ENCODE data around the gene PECR.
"Not testable (repeated sequence)": the region's sequence is repeated elsewhere in the genome, so short reads cannot be mapped to it uniquely, and the experiment has no call there.

Gene PECR

GRCh38 chr2:216104691-216105090 lies 23.1 kb upstream of the PECR start:
- no peak for DNase-seq (ENCODE audit: low read depth)

GRCh38 chr2:216103213-216103612 lies 21.6 kb upstream of the PECR start:
- no peak for DNase-seq (ENCODE audit: low read depth)

GRCh38 chr2:216101109-216101508 lies 19.5 kb upstream of the PECR start:
- DNase-seq (ENCODE audit: low read depth), result no peak

GRCh38 chr2:216098421-216099334 lies 17.1 kb upstream of the PECR start:
- DNase-seq (ENCODE audit: low read depth), result no peak

GRCh38 chr2:216094701-216095100 lies 13.1 kb upstream of the PECR start:
- DNase-seq (ENCODE audit: low read depth), result no peak

- no peak for DNase-seq (ENCODE audit: low read depth)
Observed at GRCh38 chr2:216092646-216093045, 11.0 kb upstream of the PECR start.

- DNase-seq (ENCODE audit: low read depth), result no peak
Observed at GRCh38 chr2:216090369-216090786, 8.8 kb upstream of the PECR start.

GRCh38 chr2:216086207-216086893 lies 4.7 kb upstream of the PECR start:
- DNase-seq (ENCODE audit: low read depth), result no peak

GRCh38 chr2:216084547-216084946 lies 2.9 kb upstream of the PECR start:
- DNase-seq (ENCODE audit: low read depth), result no peak

GRCh38 chr2:216083464-216084281 lies 2.1 kb upstream of the PECR start:
- no peak for DNase-seq (ENCODE audit: low read depth)

- DNase-seq (ENCODE audit: low read depth), result no peak
Observed at GRCh38 chr2:216082805-216083204, 1.2 kb upstream of the PECR start.

- no peak for DNase-seq (ENCODE audit: low read depth)
Observed at GRCh38 chr2:216082117-216082711, 605 bp upstream of the PECR start.

- no peak for DNase-seq (ENCODE audit: low read depth)
Observed at GRCh38 chr2:216081012-216081411, 597 bp downstream of the PECR start.

GRCh38 chr2:216080048-216080447 lies 1.6 kb downstream of the PECR start:
- DNase-seq (ENCODE audit: low read depth), result not testable (repeated sequence)

GRCh38 chr2:216078776-216079175 lies 2.8 kb downstream of the PECR start:
- DNase-seq (ENCODE audit: low read depth), result no peak

GRCh38 chr2:216075510-216076485 lies 5.8 kb downstream of the PECR start:
- DNase-seq (ENCODE audit: low read depth), result no peak

- no peak for DNase-seq (ENCODE audit: low read depth)
Observed at GRCh38 chr2:216074794-216075193, 6.8 kb downstream of the PECR start.

GRCh38 chr2:216074380-216074779 lies 7.2 kb downstream of the PECR start:
- DNase-seq (ENCODE audit: low read depth), result no peak

GRCh38 chr2:216073773-216074172 lies 7.8 kb downstream of the PECR start:
- DNase-seq (ENCODE audit: low read depth), result no peak

- DNase-seq (ENCODE audit: low read depth), result no peak
Observed at GRCh38 chr2:216072473-216072872, 9.1 kb downstream of the PECR start.
